GM12878 (cell line): ENCODE measurements around the gene CHCHD6. TPM values are rescaled to one million over a fixed set of nuclear protein-coding genes. Genes with fewer than 3 reads are reported as not detected.
A peak's percentile ranks its signal among the peaks of the same experiment; 100 is the strongest.

ENCODE experiments used
- ATAC-seq: fragments of 200-7000 bp; cut with Tn5 transposase; 3 replicates; pipeline ENCODE4 v1.9.1; 2020; ENCODE audit warnings: mild to moderate bottlenecking, moderate library complexity
- BruUV-seq: library from RNA; stranded (reverse); fragments of 400-500 nt; replicated peaks from 2 replicates; lab custom pipeline; 2021; lab: Mats Ljungman, UMichigan
- CTCF ChIA-PET: fragments of 300-600 bp; sonication (Branson Sonifier 250); formaldehyde crosslinking; extraction: SDS; loops from one replicate; lab custom pipeline; 2021; ENCODE audit warnings: inconsistent platforms; lab: Yijun Ruan, JAX
- POLR2A ChIA-PET: fragments of 350-600 bp; formaldehyde crosslinking; extraction: SDS; loops from one replicate; lab custom pipeline; 2021; ENCODE audit warnings: inconsistent platforms; lab: Charles Lee
- RAD21 ChIA-PET: fragments of 300-600 bp; sonication (Branson Sonifier 250); formaldehyde crosslinking; loops from one replicate; lab custom pipeline; 2023; ENCODE audit warnings: antibody characterized with exemption; ENCODE audit not compliant: unreplicated experiment; lab: Charles Lee
- SMC1A ChIA-PET: fragments of 300-600 bp; sonication (Branson Sonifier 250); formaldehyde crosslinking; loops from one replicate; lab custom pipeline; 2023; ENCODE audit not compliant: unreplicated experiment, uncharacterized antibody; lab: Charles Lee
- DNase-seq: peaks from one replicate; pipeline ENCODE4 v3.0.0-alpha.2; 2011; ENCODE audit warnings: low read depth, low spot score
- FAIRE-seq: peaks from 3 replicates; lab custom pipeline; 2011; peaks lifted over from hg19 to GRCh38; lab: Jason Lieb, UNC
- H2AFZ ChIP-seq: 2 replicates; pipeline ENCODE4 v1.6.0; 2011; ENCODE audit warnings: low read depth, low read length, control low read depth; ENCODE audit not compliant: control insufficient read depth
- H3K27ac ChIP-seq: 2 replicates; pipeline ENCODE4 v1.5.1; 2011; ENCODE audit warnings: control low read depth; ENCODE audit not compliant: control insufficient read depth, insufficient read depth
- H3K27me3 ChIP-seq, 2 experiments: replicated peaks in 1 of 2; 2 replicates each; pipeline versions ENCODE4 v1.6.0 to v1.6.1; 2011; ENCODE audit warnings: low read length in 1 of 2; ENCODE audit not compliant: control insufficient read depth in 2 of 2, insufficient read depth in 2 of 2
- H3K36me3 ChIP-seq, 2 experiments: 2 replicates each; pipeline ENCODE4 v1.5.1; 2011; ENCODE audit warnings: low read length in 1 of 2; ENCODE audit not compliant: control insufficient read depth in 2 of 2, insufficient read depth in 2 of 2
- H3K4me1 ChIP-seq: 2 replicates; pipeline ENCODE4 v1.6.1; 2011; ENCODE audit warnings: mild to moderate bottlenecking, low read length, moderate library complexity, mixed read lengths; ENCODE audit not compliant: control insufficient read depth, insufficient read depth
- H3K4me2 ChIP-seq: 2 replicates; pipeline ENCODE4 v1.6.0; 2011; ENCODE audit warnings: control low read depth; ENCODE audit not compliant: control insufficient read depth, insufficient read depth
- H3K4me3 ChIP-seq: fragments of 200-600 bp; sonication (generic); 2 replicates; pipeline ENCODE4 v1.5.1; 2016
- H3K79me2 ChIP-seq: 2 replicates; pipeline ENCODE4 v1.6.0; 2011; ENCODE audit warnings: low read length; ENCODE audit not compliant: control insufficient read depth, insufficient read depth
- H3K9ac ChIP-seq: 2 replicates; pipeline ENCODE4 v1.8.0; 2011; ENCODE audit warnings: low read length, control low read depth, mixed read lengths; ENCODE audit not compliant: control insufficient read depth, insufficient read depth
- H3K9me3 ChIP-seq: replicated peaks from 3 replicates; pipeline ENCODE4 v1.5.1; 2011; ENCODE audit warnings: mild to moderate bottlenecking, low read length; ENCODE audit not compliant: control insufficient read depth, insufficient read depth
- H4K20me1 ChIP-seq: 2 replicates; pipeline ENCODE4 v1.6.0; 2011; ENCODE audit not compliant: control insufficient read depth, insufficient read depth
- BCL11A ChIP-seq: IDR thresholded peaks from 2 replicates; pipeline ENCODE4 v1.6.1; 2011; ENCODE audit warnings: low read depth, low read length
- IKZF1 ChIP-seq: fragments of 450-650 bp; conservative IDR thresholded peaks from 2 replicates; pipeline ENCODE4 v1.6.1; 2017; ENCODE audit warnings: antibody characterized with exemption, mild to moderate bottlenecking
- IKZF2 ChIP-seq, 2 experiments: fragments of 450-650 bp; IDR thresholded peaks; 2 replicates each; pipeline ENCODE4 v1.6.1; 2017; ENCODE audit warnings: mild to moderate bottlenecking in 2 of 2, moderate library complexity in 2 of 2
- NFIC ChIP-seq: IDR thresholded peaks from 2 replicates; pipeline ENCODE4 v1.6.1; 2012; ENCODE audit warnings: low read depth, mild to moderate bottlenecking, inconsistent platforms, low read length, moderate library complexity
- POLR2A ChIP-seq: IDR thresholded peaks from 2 replicates; pipeline ENCODE4 v1.6.1; 2011; ENCODE audit warnings: low read depth, mild to moderate bottlenecking, low read length
- POLR2AphosphoS2 ChIP-seq: IDR thresholded peaks from 2 replicates; pipeline ENCODE4 v1.6.1; 2011; ENCODE audit warnings: low read depth, mild to moderate bottlenecking, low read length, improper control_type of control experiment, moderate library complexity
- POLR2AphosphoS5 ChIP-seq: IDR thresholded peaks from 2 replicates; pipeline ENCODE4 v1.6.1; 2011; ENCODE audit warnings: mild to moderate bottlenecking, low read length, inconsistent platforms
- SMAD5 ChIP-seq: IDR thresholded peaks from 2 replicates; pipeline ENCODE4 v1.6.1; 2016; ENCODE audit warnings: antibody characterized with exemption, low read depth
- SUZ12 ChIP-seq: fragments of 200-600 bp; sonication (generic); IDR thresholded peaks from one replicate; pipeline ENCODE4 v1.6.1; 2018; ENCODE audit warnings: antibody characterized with exemption, mild to moderate bottlenecking; ENCODE audit not compliant: unreplicated experiment
- ZNF622 ChIP-seq: fragments of 450-650 bp; IDR thresholded peaks from 2 replicates; pipeline ENCODE4 v1.6.1; 2017; ENCODE audit warnings: mild to moderate bottlenecking, inconsistent platforms
- WGBS: methylation state at CpG from one replicate; pipeline ENCODE4 v1.1.6; 2016; ENCODE audit warnings: low lambda C conversion rate; ENCODE audit not compliant: insufficient replicate concordance, insufficient coverage; ENCODE audit errors: missing lambda C conversion rate; 5-methylcytosine and 5-hydroxymethylcytosine counted together
- in situ Hi-C: fragments of 300-500 bp; cut with MboI; formaldehyde crosslinking; loops from 9 replicates; pipeline ENCODE4 v1.14.3; 2018; ENCODE audit warnings: mixed read lengths
- intact Hi-C: fragments of 100-400 bp; cut with micrococcal nuclease; formaldehyde crosslinking; loops from one replicate; pipeline ENCODE4 v1.14.2; 2022; ENCODE audit not compliant: unreplicated experiment
- polyA plus RNA-seq, 11 experiments: library from polyadenylated mRNA; depleted of rRNA in 4 of 11; unstranded in 6 of 11; stranded (reverse) in 5 of 11; fragments of >200 nt; fragmentation: Nextera tagmentation in 4 of 11; fragmentation: Illumina TruSeq in 1 of 11; extraction: Ambion mirVana in 4 of 11; extraction: Trizol in 1 of 11; gene quantifications; 1 replicate in 1 of 11; 2 replicates in 10 of 11; pipeline versions ENCODE4 v1.2.1 to v1.2.3, GENCODE V29; 2011 to 2016; ENCODE audit warnings: inconsistent platforms in 2 of 11, missing spikeins in 2 of 11, low read depth in 1 of 11
- total RNA-seq, 4 experiments: library from RNA; depleted of rRNA in 3 of 4; stranded (reverse); fragments of >200 nt in 3 of 4; fragmentation: Illumina TruSeq in 1 of 4; extraction: Trizol in 1 of 4; gene quantifications; 2 replicates each; pipeline versions ENCODE4 v1.2.1 to v1.2.3, GENCODE V29; 2013 to 2021
- TF ChIP-seq, protein P1 (sequence below): fragments of 150-350 bp; IDR thresholded peaks from 2 replicates; pipeline ENCODE4 v1.6.1; 2014; ENCODE audit warnings: mild to moderate bottlenecking, low read depth, low read length
- TF ChIP-seq, protein P2 (sequence below), 3 experiments: IDR thresholded peaks in 2 of 3; conservative IDR thresholded peaks in 1 of 3; 2 replicates each; pipeline ENCODE4 v1.5.1; 2011; ENCODE audit warnings: low read depth in 3 of 3, low read length in 3 of 3, mild to moderate bottlenecking in 3 of 3, control low read depth in 2 of 3, moderate library complexity in 2 of 3, inconsistent platforms in 1 of 3, mixed read lengths in 1 of 3; ENCODE audit not compliant: control insufficient read depth in 2 of 3, insufficient read depth in 1 of 3; ENCODE audit errors: extremely low read depth in 1 of 3
- TF ChIP-seq, protein P3 (sequence below): fragments of 450-650 bp; IDR thresholded peaks from 2 replicates; pipeline ENCODE4 v1.6.1; 2018; ENCODE audit warnings: borderline replicate concordance, mild to moderate bottlenecking; ENCODE audit not compliant: partially characterized antibody

Gene CHCHD6
- total and polyA plus RNA-seq, 10 of the 15 experiments (the other 5 are each of a cell fraction or from before 2014, with no cell fraction given): 2.7 to 16.7 (median 12.3) TPM

- no peaks in the 10 kb centered on the region for H4K20me1 ChIP-seq
- intact Hi-C loops: no loop called here
- CTCF ChIA-PET: no interaction called here
- FAIRE-seq (no peak), ATAC-seq (peak; percentile 59), DNase-seq (no peak)
- POLR2A ChIA-PET: interaction anchor here (0.6 kb wide), 1 partner anchor 523 kb away, joined by 4 read pairs; no protein-coding TSS in a partner anchor
- H3K4me3 ChIP-seq: no peak within 1 kb of the TSS
- SMC1A ChIA-PET: interaction anchor here (0.7 kb wide), 1 partner anchor 25 kb away, joined by 3 read pairs; no protein-coding TSS in a partner anchor
- TF ChIP-seq IKZF1: 0 out of 2 replicates have a peak, but pooled peaks have one; percentile 19
- TF ChIP-seq, protein P1, sequence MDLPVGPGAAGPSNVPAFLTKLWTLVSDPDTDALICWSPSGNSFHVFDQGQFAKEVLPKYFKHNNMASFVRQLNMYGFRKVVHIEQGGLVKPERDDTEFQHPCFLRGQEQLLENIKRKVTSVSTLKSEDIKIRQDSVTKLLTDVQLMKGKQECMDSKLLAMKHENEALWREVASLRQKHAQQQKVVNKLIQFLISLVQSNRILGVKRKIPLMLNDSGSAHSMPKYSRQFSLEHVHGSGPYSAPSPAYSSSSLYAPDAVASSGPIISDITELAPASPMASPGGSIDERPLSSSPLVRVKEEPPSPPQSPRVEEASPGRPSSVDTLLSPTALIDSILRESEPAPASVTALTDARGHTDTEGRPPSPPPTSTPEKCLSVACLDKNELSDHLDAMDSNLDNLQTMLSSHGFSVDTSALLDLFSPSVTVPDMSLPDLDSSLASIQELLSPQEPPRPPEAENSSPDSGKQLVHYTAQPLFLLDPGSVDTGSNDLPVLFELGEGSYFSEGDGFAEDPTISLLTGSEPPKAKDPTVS: no peak
- no peak for TF ChIP-seq POLR2AphosphoS5
- no peak for TF ChIP-seq SMAD5
- TF ChIP-seq BCL11A: no peak
- TF ChIP-seq, protein P2, sequence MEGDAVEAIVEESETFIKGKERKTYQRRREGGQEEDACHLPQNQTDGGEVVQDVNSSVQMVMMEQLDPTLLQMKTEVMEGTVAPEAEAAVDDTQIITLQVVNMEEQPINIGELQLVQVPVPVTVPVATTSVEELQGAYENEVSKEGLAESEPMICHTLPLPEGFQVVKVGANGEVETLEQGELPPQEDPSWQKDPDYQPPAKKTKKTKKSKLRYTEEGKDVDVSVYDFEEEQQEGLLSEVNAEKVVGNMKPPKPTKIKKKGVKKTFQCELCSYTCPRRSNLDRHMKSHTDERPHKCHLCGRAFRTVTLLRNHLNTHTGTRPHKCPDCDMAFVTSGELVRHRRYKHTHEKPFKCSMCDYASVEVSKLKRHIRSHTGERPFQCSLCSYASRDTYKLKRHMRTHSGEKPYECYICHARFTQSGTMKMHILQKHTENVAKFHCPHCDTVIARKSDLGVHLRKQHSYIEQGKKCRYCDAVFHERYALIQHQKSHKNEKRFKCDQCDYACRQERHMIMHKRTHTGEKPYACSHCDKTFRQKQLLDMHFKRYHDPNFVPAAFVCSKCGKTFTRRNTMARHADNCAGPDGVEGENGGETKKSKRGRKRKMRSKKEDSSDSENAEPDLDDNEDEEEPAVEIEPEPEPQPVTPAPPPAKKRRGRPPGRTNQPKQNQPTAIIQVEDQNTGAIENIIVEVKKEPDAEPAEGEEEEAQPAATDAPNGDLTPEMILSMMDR (IDR thresholded peaks at IDR 0.05 in 2 of 3, conservative IDR thresholded peaks at IDR 0.05 in 1 of 3; ENCODE audit: control insufficient read depth in 2 of 3, extremely low read depth in 1 of 3, insufficient read depth in 1 of 3, low read depth in 3 of 3, low read length in 3 of 3): 0 out of 6 replicates have a peak, but pooled peaks of 1 of the 3 experiments have one; percentile 2
- peak; percentile 30; the same call in 1 of the 2 replicates for TF ChIP-seq POLR2A
- TF ChIP-seq, protein P3, sequence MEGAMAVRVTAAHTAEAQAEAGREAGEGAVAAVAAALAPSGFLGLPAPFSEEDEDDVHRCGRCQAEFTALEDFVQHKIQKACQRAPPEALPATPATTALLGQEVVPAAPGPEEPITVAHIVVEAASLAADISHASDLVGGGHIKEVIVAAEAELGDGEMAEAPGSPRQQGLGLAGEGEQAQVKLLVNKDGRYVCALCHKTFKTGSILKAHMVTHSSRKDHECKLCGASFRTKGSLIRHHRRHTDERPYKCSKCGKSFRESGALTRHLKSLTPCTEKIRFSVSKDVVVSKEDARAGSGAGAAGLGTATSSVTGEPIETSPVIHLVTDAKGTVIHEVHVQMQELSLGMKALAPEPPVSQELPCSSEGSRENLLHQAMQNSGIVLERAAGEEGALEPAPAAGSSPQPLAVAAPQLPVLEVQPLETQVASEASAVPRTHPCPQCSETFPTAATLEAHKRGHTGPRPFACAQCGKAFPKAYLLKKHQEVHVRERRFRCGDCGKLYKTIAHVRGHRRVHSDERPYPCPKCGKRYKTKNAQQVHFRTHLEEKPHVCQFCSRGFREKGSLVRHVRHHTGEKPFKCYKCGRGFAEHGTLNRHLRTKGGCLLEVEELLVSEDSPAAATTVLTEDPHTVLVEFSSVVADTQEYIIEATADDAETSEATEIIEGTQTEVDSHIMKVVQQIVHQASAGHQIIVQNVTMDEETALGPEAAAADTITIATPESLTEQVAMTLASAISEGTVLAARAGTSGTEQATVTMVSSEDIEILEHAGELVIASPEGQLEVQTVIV: no peak
- TF ChIP-seq SUZ12: peak; percentile 64
- TF ChIP-seq NFIC: no peak
- TF ChIP-seq ZNF622: no peak
- TF ChIP-seq IKZF2 (IDR thresholded peaks at IDR 0.05): no peak
- TF ChIP-seq POLR2AphosphoS2: no peak
- H3K27me3 ChIP-seq: peaks cover 4 to 8% of the 10 kb centered on the region in 2 experiments; a peak in 3 of 4 replicates
- WGBS: 8% methylated on average over 64 of the region's 102 CpGs
- H3K4me2 ChIP-seq: no peak within 1 kb of the TSS
- H3K9me3 ChIP-seq: no peaks in the 10 kb centered on the region; the same call in 2 of the 3 replicates
- RAD21 ChIA-PET: no interaction called here
- no TSS peak for BruUV-seq
- H2AFZ ChIP-seq: no peak within 1 kb of the TSS
- H3K36me3 ChIP-seq: no peaks in the 10 kb centered on the region
- H3K27ac ChIP-seq: no peak within 1 kb of the TSS
- H3K9ac ChIP-seq: no peak within 1 kb of the TSS
- no peaks in the 10 kb centered on the region for H3K79me2 ChIP-seq
- in situ Hi-C loops: no loop called here
- no peaks in the 10 kb centered on the region for H3K4me1 ChIP-seq
Measured at GRCh38 chr3:126654571-126655383, 49.3 kb upstream of the CHCHD6 start, which contains the start of gene TXNRD3. TSS of gene TXNRD3 (minus strand) at chr3:126655124.
